Panc1 (cell line): ENCODE data around the gene TMEM165. TPM values are rescaled to one million over a fixed set of nuclear protein-coding genes. Genes with fewer than 3 reads are reported as not detected.

ENCODE experiments used
- ATAC-seq: fragments of 200-7000 bp; cut with Tn5 transposase; 2 replicates; pipeline ENCODE4 v1.9.1; 2020; ENCODE audit warnings: mild to moderate bottlenecking, moderate library complexity
- BruUV-seq: library from RNA; stranded (reverse); fragments of 400-500 nt; replicated peaks from 2 replicates; lab custom pipeline; 2021; lab: Mats Ljungman, UMichigan
- CTCF ChIA-PET: fragments of 300-600 bp; sonication (Branson Sonifier 250); formaldehyde crosslinking; loops from one replicate; lab custom pipeline; 2022; ENCODE audit warnings: antibody characterized with exemption; lab: Charles Lee
- POLR2A ChIA-PET: fragments of 300-600 bp; sonication (Branson Sonifier 250); formaldehyde crosslinking; loops from one replicate; lab custom pipeline; 2022; ENCODE audit warnings: antibody characterized with exemption; lab: Charles Lee
- DNase-seq: peaks from one replicate; pipeline ENCODE4 v3.0.0-alpha.2; 2010; ENCODE audit warnings: low read depth, low spot score
- H3K27ac ChIP-seq: 2 replicates; pipeline ENCODE4 v1.5.1; 2011; ENCODE audit warnings: mild to moderate bottlenecking, low read length, inconsistent platforms
- H3K27me3 ChIP-seq: fragments of 200-500 bp; sonication (Bioruptor generic); 2 replicates; pipeline ENCODE4 v1.6.0; 2014; ENCODE audit warnings: low read length, inconsistent platforms; ENCODE audit not compliant: control insufficient read depth, insufficient read depth
- H3K36me3 ChIP-seq: fragments of 200-500 bp; sonication (Bioruptor generic); 2 replicates; pipeline ENCODE4 v1.5.1; 2014; ENCODE audit warnings: inconsistent platforms, mild to moderate bottlenecking, low read length, moderate library complexity; ENCODE audit not compliant: control insufficient read depth, insufficient read depth
- H3K4me1 ChIP-seq: 2 replicates; pipeline ENCODE4 v1.5.1; 2011; ENCODE audit warnings: inconsistent platforms, mild to moderate bottlenecking, low read length, moderate library complexity; ENCODE audit not compliant: control insufficient read depth, insufficient read depth
- H3K4me3 ChIP-seq, 2 experiments: 2 replicates each; pipeline ENCODE4 v1.5.1; 2011 to 2012; ENCODE audit warnings: low read depth in 2 of 2, low read length in 2 of 2, mild to moderate bottlenecking in 2 of 2, inconsistent platforms in 1 of 2, moderate library complexity in 1 of 2
- H3K9me3 ChIP-seq: fragments of 200-500 bp; sonication (Bioruptor generic); 2 replicates; pipeline ENCODE4 v1.5.1; 2014; ENCODE audit warnings: low read depth, mild to moderate bottlenecking, inconsistent platforms, low read length, moderate library complexity; ENCODE audit not compliant: control insufficient read depth, insufficient read depth
- CTCF ChIP-seq: fragments of 450-650 bp; IDR thresholded peaks from 2 replicates; pipeline ENCODE4 v1.5.1; 2017; ENCODE audit warnings: mild to moderate bottlenecking
- POLR2AphosphoS5 ChIP-seq: IDR thresholded peaks from 2 replicates; pipeline ENCODE4 v1.6.1; 2012; ENCODE audit warnings: mild to moderate bottlenecking, low read depth, low read length, moderate library complexity
- REST ChIP-seq, 2 experiments: IDR thresholded peaks; 2 replicates each; pipeline ENCODE4 v1.6.1; 2011 to 2012; ENCODE audit warnings: low read depth in 2 of 2, control low read depth in 1 of 2, low read length in 1 of 2, mild to moderate bottlenecking in 1 of 2, moderate library complexity in 1 of 2; ENCODE audit not compliant: insufficient read depth in 1 of 2
- SIN3A ChIP-seq: IDR thresholded peaks from 2 replicates; pipeline ENCODE4 v1.6.1; 2012; ENCODE audit warnings: low read depth, mild to moderate bottlenecking, low read length, moderate library complexity, borderline replicate concordance; ENCODE audit not compliant: insufficient read depth
- TCF7L2 ChIP-seq: IDR thresholded peaks from 2 replicates; pipeline ENCODE4 v1.6.1; 2011; ENCODE audit warnings: mild to moderate bottlenecking, low read depth, low read length, inconsistent platforms
- in situ Hi-C: cut with HindIII; loops from 2 replicates; pipeline ENCODE4 v1.10.0; 2016; ENCODE audit warnings: low sequenced_read_pairs, low pct_unique_long_range_greater_than_20kb
- intact Hi-C: fragments of 100-400 bp; cut with micrococcal nuclease; formaldehyde crosslinking; loops from one replicate; pipeline ENCODE4 v1.10.0; 2022; ENCODE audit not compliant: unreplicated experiment
- total RNA-seq: library from RNA; stranded (reverse); gene quantifications from one replicate; pipeline ENCODE4 v1.2.1, GENCODE V29; 2021; ENCODE audit not compliant: unreplicated experiment

Gene TMEM165
- total RNA-seq, 1 experiment from 2014 or later = 54.6 TPM

- Histone ChIP-seq H3K4me1 (peaks cover 12% of the 10 kb centered on the region), H3K27me3 (no peaks in the 10 kb centered on the region), H3K9me3 (no peaks in the 10 kb centered on the region), H3K36me3 (no peaks in the 10 kb centered on the region), H3K27ac (peak overlapping the region; percentile 26; the same call in 1 of the 2 replicates), H3K4me3 (peak overlapping the region in 1 of 2 experiments; percentile 14; a peak in 1 of 4 replicates)
- peak; percentile 81 for ATAC-seq
- no TSS peak for BruUV-seq
- no peak for TF ChIP-seq SIN3A
- TF ChIP-seq POLR2AphosphoS5 = no peak
- no peak for TF ChIP-seq CTCF
- no peak for TF ChIP-seq REST (IDR thresholded peaks at IDR 0.05; ENCODE audit: insufficient read depth in 1 of 2, low read depth in 2 of 2, low read length in 1 of 2)
- TF ChIP-seq TCF7L2 = no peak
- ChIA-PET POLR2A (no interaction called here), CTCF (no interaction called here)
- intact Hi-C loops (no loop called here), in situ Hi-C loops (no loop called here)
- no peak for DNase-seq
Measured at GRCh38 chr4:55378617-55379467, 16.9 kb upstream of the TMEM165 start.

- Histone ChIP-seq H3K4me1 (peaks cover 14% of the 10 kb centered on the region), H3K9me3 (no peaks in the 10 kb centered on the region), H3K36me3 (no peaks in the 10 kb centered on the region), H3K27ac (no peak overlapping the region), H3K4me3 (no peak overlapping the region), H3K27me3 (no peaks in the 10 kb centered on the region)
- CTCF ChIA-PET = no interaction called here
- DNase-seq = no peak
- ATAC-seq = no peak
- POLR2A ChIA-PET = no interaction called here
- intact Hi-C loops (no loop called here), in situ Hi-C loops (no loop called here)
- BruUV-seq = no TSS peak
- TF ChIP-seq REST (IDR thresholded peaks at IDR 0.05; ENCODE audit: insufficient read depth in 1 of 2, low read depth in 2 of 2, low read length in 1 of 2) (no peak), SIN3A (no peak), TCF7L2 (no peak), CTCF (no peak), POLR2AphosphoS5 (no peak)
Measured at GRCh38 chr4:55380576-55380975, 15.2 kb upstream of the TMEM165 start.
